ENCODE results near the gene SLC26A1. TPM values are rescaled to one million over a fixed set of nuclear protein-coding genes. Genes with fewer than 3 reads are reported as not detected.

The SLC26A1 gene
- total RNA-seq: not detected
- long read RNA-seq: 0 reads

GRCh38 chr4:993111-994029 is at the start of gene SLC26A1:
Gene SLC26A1, minus strand, starts transcription at chr4:993404. Its CDS starts 1,701 bp downstream, at chr4:991703.
- ATAC-seq: no peak
- intact Hi-C loops (cut with micrococcal nuclease): no loop called here
- DNase-seq: peak; percentile 31

DNA sequence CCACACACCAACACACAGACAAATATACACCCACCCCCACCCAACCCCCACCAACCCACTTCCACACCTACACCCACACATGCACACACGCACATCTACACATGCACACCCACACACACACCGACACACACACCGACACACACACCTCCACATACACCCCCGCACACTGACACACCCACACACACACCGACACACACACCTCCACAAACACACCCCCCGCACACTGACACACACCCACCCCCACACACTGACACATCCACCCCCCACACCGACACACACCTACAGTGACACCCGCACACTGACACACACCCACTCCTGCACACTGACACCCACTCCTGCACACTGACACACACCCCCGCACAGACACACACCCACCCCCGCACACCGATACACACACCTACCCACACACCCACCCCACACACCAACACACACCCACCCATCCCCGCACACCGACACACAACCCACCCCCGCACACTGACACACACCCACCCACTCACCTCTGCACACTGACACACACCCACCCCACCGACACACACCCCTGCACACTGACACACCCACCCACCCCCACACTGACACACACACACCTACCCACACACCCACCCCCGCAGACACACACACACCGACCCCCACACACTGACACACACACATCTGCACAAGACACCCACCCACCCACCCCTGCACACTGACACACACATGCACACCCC is 49.3 kb upstream of the SLC26A1 start:
- no peak for ATAC-seq
- intact Hi-C loops (cut with micrococcal nuclease): no loop called here
- peak; percentile 7 for DNase-seq

GRCh38 chr4:1041936-1042330 is 48.7 kb upstream of the SLC26A1 start:
- ATAC-seq (no peak), DNase-seq (peak; percentile 14)
- intact Hi-C loops (cut with micrococcal nuclease): no loop called here

GRCh38 chr4:1041147-1041935 is 48.1 kb upstream of the SLC26A1 start:
- DNase-seq: peak; percentile 41
- no peak for ATAC-seq

GRCh38 chr4:1040344-1041146 is 47.3 kb upstream of the SLC26A1 start:
- DNase-seq: peak; percentile 24
- intact Hi-C loops (cut with micrococcal nuclease): no loop called here
- no peak for ATAC-seq

More at GRCh38 chr4:1041147-1041935, 48.1 kb upstream of the SLC26A1 start:
- intact Hi-C loops (cut with micrococcal nuclease): no loop called here

DNA sequence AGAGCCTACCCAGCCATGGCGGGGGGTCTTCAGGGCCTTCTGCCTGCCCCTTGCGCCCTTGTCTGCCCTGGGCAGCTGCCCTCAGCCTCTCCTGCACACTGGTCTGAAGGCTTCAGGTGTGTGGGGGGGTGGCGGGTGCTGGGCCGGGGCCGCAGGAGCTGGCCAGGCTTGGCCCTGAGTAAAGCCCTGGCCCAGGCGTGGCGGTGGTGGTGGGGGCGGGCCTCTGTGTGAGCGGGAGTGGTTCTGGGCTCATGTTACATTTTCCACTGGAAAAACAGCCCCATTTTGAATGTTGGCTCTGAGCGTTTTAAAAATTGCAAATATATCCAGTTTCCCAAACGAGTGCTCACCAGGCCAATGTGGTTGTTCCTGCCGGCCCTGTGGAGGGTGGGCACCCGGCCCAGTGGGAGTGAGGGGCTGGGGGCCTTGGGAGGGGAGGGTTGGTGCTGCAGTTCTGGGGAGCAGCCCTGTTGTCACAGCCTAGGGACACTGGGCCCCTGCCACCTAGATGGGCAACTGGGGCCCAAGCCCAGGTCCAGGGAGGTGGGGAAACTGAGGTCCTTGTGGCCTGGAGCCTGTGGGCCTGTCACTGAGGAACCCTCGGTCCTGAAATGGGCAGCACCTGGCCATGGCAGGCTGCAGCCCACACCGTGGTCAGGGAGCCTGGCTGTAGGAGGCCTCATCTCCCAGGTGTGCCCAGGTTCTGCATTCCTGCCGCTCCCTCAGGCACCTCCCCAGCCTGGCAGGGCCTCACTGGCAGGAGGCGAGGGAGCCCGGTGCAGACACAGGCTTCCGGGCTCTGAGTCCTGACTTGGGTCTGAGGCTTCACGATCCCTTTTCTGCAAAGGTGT is 46.5 kb upstream of the SLC26A1 start:
- intact Hi-C loops (cut with micrococcal nuclease): no loop called here
- peak; percentile 59 for DNase-seq
- ATAC-seq: peak; percentile 12

DNA sequence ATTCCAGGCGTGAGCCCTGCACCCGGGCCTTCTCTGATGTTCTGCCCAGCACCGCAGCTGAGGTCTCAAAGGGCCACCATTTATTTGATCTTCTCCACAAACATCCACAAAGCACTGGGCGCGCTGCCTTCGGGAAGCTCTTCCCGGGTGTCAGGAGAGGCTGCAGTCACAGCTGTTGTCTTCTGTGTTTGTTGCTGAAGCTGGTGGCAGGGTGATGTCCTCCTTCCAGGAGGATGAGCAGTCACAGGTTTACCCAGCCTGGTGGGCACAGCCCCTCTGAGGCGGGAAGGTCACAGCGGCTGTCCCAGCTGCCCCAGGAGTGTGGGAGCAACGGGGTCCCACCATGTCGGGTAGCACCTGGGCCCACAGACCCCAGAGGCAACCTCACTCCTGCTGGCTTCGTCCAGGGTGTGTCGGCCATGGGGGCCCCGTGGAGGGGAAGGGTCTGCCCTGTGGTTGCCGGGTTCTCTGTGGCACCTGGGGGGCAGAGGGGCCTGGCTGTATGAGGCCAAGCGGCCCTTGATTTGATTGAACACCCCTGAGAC is 45.8 kb upstream of the SLC26A1 start:
- intact Hi-C loops (cut with micrococcal nuclease): no loop called here
- no peak for ATAC-seq
- no peak for DNase-seq

GRCh38 chr4:1036976-1037810 is 44.0 kb upstream of the SLC26A1 start:
- intact Hi-C loops (cut with micrococcal nuclease): no loop called here
- ATAC-seq: no peak
- DNase-seq: no peak

DNA sequence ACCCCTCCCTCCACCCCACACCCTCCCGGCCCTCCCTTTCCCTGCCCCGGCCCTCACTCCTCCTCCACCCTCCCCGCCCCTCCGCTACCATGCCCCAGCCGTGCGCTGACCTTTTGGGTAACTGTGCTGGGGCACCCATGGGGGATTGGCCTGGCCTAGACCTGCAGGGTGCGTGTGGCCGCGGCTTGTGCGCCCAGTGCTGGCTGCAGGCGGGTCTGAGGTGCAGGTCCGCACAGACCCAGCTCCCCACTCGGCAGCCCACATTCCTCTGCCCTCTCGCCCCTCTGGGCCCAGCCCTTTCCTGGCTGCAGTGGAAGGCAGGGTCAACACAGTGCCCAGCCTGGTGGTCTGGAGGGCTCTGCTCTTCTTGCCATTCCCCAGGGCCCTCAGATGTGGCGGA is 42.9 kb upstream of the SLC26A1 start:
- intact Hi-C loops (cut with micrococcal nuclease): no loop called here
- DNase-seq: no peak
- no peak for ATAC-seq

DNA sequence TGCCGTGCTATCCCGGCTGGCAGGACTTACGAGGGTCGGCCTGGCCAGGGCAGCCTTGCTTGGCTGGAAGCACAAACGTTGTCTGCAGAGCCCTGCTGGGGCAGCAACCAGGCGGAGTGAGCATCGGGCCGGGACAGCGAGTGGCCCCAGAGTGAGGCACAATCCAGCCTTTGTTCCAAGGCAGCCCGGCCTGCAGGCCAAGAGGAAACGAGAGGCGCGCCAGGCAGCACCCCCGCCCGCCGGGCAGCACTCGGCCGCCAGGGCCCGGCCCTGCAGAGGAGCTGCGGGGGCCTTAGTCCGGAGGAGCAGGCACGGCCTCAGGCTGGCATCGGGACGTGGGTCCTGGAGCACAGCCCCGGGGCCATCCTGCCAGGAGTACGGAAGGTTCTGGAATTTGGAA is 42.3 kb upstream of the SLC26A1 start:
- ATAC-seq: peak; percentile 62
- peak; percentile 64 for DNase-seq
- intact Hi-C loops (cut with micrococcal nuclease): no loop called here

- ATAC-seq (peak; percentile 59), DNase-seq (peak; percentile 67)
- intact Hi-C loops (cut with micrococcal nuclease): no loop called here
These were observed 40.8 kb upstream of the SLC26A1 start for GRCh38 chr4:1033840-1034551.

- ATAC-seq (no peak), DNase-seq (no peak)
- intact Hi-C loops (cut with micrococcal nuclease): no loop called here
These were observed 39.7 kb upstream of the SLC26A1 start for GRCh38 chr4:1032861-1033260.

GRCh38 chr4:1031956-1032795 is 39.0 kb upstream of the SLC26A1 start:
- ATAC-seq (no peak), DNase-seq (no peak)
- intact Hi-C loops (cut with micrococcal nuclease): no loop called here

DNA sequence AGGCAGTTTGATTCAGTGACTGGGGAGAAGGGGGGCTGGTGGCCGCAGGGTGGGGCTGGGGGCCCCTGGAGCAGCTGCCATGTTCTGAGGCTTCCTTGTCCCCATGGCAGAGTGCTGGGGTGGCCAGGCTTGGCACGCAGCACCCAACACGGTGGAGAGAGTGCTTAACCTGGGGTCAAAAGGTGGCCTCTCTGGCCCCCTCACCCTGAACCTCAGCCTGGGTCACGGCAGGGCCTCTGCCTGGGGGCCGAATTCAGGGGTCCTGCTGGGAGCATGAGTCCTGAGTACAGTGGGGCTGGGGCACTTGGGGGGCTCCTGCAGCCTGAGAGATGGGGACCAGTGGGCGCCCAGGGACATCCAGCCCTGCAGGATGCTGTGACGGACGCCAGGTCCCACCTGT is 38.1 kb upstream of the SLC26A1 start:
- ATAC-seq: no peak
- intact Hi-C loops (cut with micrococcal nuclease): no loop called here
- DNase-seq: no peak

DNA sequence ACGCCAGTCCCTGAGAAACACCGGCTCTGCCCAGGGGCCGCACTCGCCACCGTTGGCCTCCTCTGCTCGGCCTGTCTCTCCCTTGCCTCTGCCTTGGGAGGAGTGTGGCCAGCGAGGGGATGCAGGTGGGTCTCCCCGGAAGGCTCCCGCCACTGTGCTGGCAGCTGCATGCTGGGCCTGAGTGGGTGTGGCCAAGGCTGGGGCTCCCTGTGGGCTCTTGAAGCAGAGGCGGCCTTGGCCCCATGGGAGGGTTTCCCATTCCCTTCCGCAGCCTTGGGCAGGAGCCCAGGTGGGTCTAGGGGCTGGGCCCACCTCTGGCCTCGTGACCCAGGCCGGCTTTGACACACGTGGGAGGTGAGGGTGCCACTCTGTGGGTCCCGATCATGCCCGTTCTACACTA is 37.4 kb upstream of the SLC26A1 start:
- DNase-seq (no peak), ATAC-seq (no peak)
- intact Hi-C loops (cut with micrococcal nuclease): no loop called here
